Activated CD8-positive, alpha-beta memory T cell treated with anti-CD3 and anti-CD28 coated beads, Interleukin-2, amount 50 U/mL, for 24 hours (primary cell): ENCODE data around the gene ZNF557.
"Not testable (repeated sequence)": the region's sequence is repeated elsewhere in the genome, so short reads cannot be mapped to it uniquely, and the experiment has no call there.

Experiments
- DNase-seq: peaks from one replicate; pipeline ENCODE4 v3.0.0-alpha.2; 2020; ENCODE audit errors: extremely low read depth

Gene ZNF557

GRCh38 chr19:7069042-7069903 lies at the start of gene ZNF557:
ZNF557 (plus strand) TSS chr19:7069703; CDS start chr19:7075075, 5,372 bp downstream.
- DNase-seq = peak; percentile 93

DNA sequence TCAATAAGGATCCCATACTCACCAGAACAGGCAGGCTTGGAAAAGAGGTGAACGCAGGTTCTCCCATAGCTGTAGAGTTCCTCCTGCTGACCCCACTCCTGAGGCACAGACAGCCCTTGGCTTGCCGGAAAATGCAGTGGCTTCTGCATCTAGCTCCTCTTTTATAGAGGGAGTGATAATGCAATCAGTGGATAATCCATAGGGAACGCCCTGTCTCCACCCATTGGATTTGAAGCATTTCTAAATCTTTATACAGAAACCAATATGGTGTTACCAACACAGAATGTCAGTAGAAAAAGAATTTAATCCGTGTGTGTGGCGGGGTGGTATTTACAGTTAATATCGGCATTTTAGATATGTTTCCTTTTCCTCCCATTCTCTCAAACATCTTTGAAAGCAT lies 48.2 kb upstream of the ZNF557 start, which contains the start of gene MBD3L2B:
TSS of gene MBD3L2B (minus strand) at position 101 of the 400 bp plus-strand sequence. CDS start at position 67, 34 bp downstream.
- DNase-seq = not testable (repeated sequence)

GRCh38 chr19:7028790-7029189 lies 40.7 kb upstream of the ZNF557 start:
- DNase-seq = not testable (repeated sequence)

- not testable (repeated sequence) for DNase-seq
Measured at GRCh38 chr19:7030278-7030677, 39.2 kb upstream of the ZNF557 start, which contains the start of gene MBD3L5. MBD3L5 (plus strand) TSS chr19:7030578; CDS start chr19:7030612, 34 bp downstream.

- DNase-seq = not testable (repeated sequence)
Measured at GRCh38 chr19:7040079-7040478, 29.4 kb upstream of the ZNF557 start, which contains the start of gene MBD3L4. MBD3L4 (minus strand) TSS chr19:7040179; CDS start chr19:7040144, 35 bp downstream.

DNA sequence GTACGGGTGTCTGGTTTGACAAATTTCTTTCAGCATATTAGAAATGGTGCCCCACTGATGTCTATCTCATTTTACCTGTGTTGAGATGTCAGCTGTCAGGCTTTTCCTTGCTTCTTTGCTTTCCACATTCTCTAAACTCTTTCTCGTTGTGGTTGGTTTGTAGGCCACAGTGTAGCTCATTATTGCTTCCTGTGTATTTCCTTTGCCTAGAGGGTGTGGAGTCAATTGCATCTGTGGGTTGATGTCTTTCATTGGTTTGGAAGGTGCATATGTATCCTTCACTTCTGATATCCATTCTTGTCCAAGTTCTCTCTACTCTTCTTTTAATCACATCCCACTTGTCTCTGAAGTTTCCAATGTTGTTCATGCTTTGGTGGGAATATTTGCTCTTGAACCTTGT lies 27.9 kb upstream of the ZNF557 start:
- not testable (repeated sequence) for DNase-seq

DNA sequence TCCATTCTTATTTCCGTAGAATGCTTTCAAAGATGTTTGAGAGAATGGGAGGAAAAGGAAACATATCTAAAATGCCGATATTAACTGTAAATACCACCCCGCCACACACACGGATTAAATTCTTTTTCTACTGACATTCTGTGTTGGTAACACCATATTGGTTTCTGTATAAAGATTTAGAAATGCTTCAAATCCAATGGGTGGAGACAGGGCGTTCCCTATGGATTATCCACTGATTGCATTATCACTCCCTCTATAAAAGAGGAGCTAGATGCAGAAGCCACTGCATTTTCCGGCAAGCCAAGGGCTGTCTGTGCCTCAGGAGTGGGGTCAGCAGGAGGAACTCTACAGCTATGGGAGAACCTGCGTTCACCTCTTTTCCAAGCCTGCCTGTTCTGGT lies 20.5 kb upstream of the ZNF557 start, which contains the start of gene MBD3L2:
TSS of gene MBD3L2 (plus strand) at position 301 of the 400 bp plus-strand sequence. CDS start at position 354, 53 bp downstream.
- DNase-seq = not testable (repeated sequence)

- not testable (repeated sequence) for DNase-seq
Measured at GRCh38 chr19:7051421-7051820, 18.1 kb upstream of the ZNF557 start.

DNA sequence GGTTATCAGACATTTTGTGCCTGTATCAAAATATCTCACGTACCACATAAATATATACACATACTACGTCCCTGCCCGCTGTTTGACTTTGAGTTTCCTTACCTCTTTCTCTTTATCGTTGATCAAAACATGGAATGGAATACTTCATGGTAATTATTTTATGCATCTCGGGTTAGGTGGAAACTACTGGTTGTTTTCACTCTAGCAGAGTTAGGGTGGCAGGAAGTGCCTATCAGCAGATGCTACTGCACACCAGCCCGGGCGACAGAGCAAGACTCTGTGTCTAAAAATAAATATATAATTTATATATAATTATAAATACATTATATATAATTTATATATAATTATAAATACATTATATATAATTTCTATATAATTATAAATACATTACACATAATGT lies 16.6 kb upstream of the ZNF557 start:
- DNase-seq = not testable (repeated sequence)

DNA sequence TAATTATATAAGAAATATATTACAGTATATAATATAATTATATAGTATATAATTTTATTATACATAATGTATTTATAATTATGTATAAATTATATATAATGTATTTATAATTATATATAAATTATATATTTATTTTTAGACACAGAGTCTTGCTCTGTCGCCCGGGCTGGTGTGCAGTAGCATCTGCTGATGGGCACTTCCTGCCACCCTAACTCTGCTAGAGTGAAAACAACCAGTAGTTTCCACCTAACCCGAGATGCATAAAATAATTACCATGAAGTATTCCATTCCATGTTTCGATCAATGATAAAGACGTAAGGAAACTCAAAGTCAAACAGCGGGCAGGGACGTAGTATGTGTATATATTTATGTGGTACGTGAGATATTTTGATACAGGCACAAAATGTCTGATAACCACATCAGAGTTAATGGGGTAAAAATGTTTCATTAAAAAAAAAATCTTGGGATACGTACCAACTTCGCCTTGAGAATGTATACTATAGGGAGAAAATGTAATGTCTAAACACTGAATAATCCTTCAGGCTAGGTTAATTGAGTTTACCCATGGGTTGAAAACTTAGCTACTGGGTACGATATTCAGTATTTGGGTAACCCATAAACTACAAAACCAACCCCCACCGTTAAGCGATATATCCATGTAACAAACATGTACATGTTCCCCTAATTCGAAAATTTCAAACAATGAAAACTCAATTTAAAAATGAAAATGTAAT lies 14.7 kb upstream of the ZNF557 start:
- DNase-seq = not testable (repeated sequence)

GRCh38 chr19:7055679-7056078 lies 13.8 kb upstream of the ZNF557 start:
- not testable (repeated sequence) for DNase-seq

- not testable (repeated sequence) for DNase-seq
Measured at GRCh38 chr19:7056371-7056770, 13.1 kb upstream of the ZNF557 start.

- DNase-seq = not testable (repeated sequence)
Measured at GRCh38 chr19:7058576-7058975, 10.9 kb upstream of the ZNF557 start, which contains the start of gene MBD3L3. MBD3L3 (minus strand) TSS chr19:7058676; CDS start chr19:7058605, 71 bp downstream.

GRCh38 chr19:7059977-7060376 lies 9.5 kb upstream of the ZNF557 start:
- not testable (repeated sequence) for DNase-seq

GRCh38 chr19:7063339-7063738 lies 6.2 kb upstream of the ZNF557 start:
- DNase-seq = no peak

DNA sequence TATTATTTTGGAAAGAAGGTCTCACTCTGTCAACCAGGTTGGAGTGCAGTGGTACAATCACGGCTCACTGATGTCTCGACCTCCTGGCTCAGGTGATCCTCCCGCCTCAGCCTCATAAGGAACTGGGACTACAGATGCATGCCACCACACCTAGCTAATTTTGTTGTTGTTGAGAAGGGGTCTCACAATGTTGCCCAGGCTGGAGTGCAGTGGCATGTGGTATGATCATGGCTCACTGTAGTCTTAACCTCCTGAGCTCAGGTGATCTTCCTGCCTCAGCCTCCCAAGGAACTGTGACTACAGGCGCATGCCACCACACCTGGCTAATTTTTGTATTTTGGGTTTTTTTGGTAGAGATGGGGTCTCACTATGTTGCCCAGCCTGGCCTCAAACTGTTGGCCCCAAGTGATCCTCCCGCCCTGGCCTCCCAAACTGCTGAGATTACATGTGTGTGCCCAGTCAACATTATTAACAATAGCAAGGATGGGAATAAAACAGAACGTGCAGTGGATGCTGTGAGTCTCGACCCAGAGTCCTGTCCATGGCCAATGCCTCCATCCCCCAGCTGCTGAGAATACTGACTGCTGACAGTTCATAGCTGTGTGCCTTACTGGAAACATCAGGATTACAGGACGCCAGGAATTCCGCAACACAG lies 5.6 kb upstream of the ZNF557 start:
- no peak for DNase-seq

DNA sequence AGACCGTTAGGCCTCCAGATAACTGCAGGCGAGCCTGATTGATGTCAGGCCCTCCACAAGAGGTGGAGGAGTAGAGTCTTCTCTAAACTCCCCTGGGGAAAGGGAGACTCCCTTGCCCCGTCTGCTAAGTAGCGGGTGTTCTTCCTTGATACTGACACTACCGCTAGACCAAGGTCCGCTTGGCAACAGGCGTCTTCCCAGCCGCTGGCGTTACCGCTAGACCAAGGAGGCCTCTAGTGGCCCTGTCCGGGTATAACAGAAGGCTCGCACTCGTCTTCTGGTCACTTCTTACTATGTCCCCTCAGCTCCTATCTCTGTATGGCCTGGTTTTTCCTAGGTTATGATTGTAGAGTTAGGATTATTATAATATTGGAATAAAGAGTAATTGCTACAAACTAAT lies 2.4 kb upstream of the ZNF557 start:
- not testable (repeated sequence) for DNase-seq

GRCh38 chr19:7067716-7068115 lies 1.8 kb upstream of the ZNF557 start:
- no peak for DNase-seq

DNA sequence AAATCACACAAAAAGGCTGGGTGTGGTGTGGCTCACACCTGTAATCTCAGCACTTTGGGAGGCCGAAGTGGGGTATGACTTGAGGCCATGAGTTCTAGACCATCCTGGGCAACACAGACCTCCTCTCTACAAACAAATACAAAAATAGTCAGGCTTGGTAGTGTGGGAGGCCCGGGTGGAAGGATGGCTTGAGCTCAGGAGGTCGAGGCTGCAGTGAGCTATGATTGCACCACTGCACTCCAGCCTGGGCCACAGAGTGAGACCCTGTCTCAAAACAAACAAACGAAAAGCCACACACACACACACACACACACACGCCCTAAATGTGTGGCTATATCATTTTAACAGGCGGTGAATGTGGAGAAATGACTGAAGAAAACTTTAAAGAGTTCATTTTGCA lies 904 bp upstream of the ZNF557 start:
- no peak for DNase-seq

- DNase-seq = no peak
Measured at GRCh38 chr19:7069904-7070226, 362 bp downstream of the ZNF557 start.

DNA sequence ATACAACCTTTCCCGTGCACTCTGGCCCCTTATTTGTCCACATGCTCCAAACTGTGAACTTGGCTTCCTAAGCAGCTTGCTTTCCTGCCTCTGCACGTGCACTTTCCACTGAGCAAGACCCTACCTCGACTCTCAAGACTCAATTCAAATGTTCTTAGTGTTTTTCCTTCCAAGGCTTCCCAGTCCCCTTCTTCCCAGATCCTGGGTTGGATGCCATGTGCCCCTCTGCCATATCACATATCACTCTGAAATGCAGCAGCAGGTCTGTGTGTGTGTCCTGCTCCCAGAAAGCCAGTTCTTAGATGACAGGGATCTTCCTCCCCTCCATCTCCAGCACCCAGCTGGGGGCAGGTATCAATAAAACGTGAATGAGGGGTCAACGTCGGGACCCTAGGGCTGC lies 3.0 kb downstream of the ZNF557 start:
- no peak for DNase-seq
